Measurements from ENCODE around the gene RAB33A.

DNA sequence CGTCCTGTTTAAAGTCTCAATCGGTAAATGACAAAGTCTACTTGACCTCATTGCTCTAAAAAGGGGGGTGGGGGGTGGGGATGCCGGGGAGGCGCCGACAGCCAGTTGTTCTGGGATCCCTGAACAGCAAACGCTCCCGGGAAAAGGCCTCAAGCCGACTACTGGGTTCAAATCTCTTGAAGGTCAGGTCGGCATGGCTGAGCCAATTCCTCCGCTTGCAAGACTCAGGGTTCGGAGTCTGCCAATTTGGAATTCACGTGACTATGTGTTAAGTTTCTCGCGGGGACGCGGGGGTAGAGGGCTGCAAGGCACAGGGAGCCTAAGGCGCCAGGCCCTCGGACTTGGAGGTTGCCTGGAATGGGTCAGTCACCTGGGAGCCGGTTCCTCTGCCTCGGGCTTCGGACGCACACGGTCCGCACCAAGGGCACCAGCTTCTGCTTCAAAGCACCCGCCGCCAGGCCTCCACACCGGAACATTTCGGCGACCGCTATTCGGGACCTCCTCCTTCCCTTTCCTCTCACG lies 6.5 kb upstream of the RAB33A start:
- no peak for TF ChIP-seq YY1 (IDR thresholded peaks at IDR 0.05; ENCODE audit: insufficient read depth, insufficient read length)
- no peak for TF ChIP-seq ZNF274 (IDR thresholded peaks at IDR 0.05; ENCODE audit: low read depth, low read length)
